RWPE2 (cell line): ENCODE results near the gene THSD8.

Source experiments
- ATAC-seq: fragments of 200-7000 bp; cut with Tn5 transposase; 3 replicates; pipeline ENCODE4 v1.9.1; 2021; ENCODE audit warnings: low read depth
- DNase-seq: peaks from one replicate; pipeline ENCODE4 v3.0.0-alpha.2; 2020; ENCODE audit warnings: low spot score
- H3K27ac ChIP-seq: fragments of 450-650 bp; 2 replicates; pipeline ENCODE4 v1.5.1; 2017; ENCODE audit warnings: mild to moderate bottlenecking; ENCODE audit not compliant: poor library complexity, severe bottlenecking
- H3K27me3 ChIP-seq: fragments of 250-450 bp; sonication (Bioruptor Pico); 2 replicates; pipeline ENCODE4 v1.5.1; 2021; ENCODE audit warnings: mild to moderate bottlenecking, moderate library complexity; ENCODE audit not compliant: insufficient read depth, poor library complexity, severe bottlenecking
- H3K36me3 ChIP-seq: fragments of 250-450 bp; sonication (Bioruptor Pico); 2 replicates; pipeline ENCODE4 v1.5.1; 2020; ENCODE audit warnings: low read depth, mild to moderate bottlenecking, moderate library complexity
- H3K4me1 ChIP-seq: fragments of 250-450 bp; sonication (Bioruptor Pico); 2 replicates; pipeline ENCODE4 v1.5.1; 2021; ENCODE audit warnings: mild to moderate bottlenecking, moderate library complexity; ENCODE audit not compliant: insufficient read depth, poor library complexity, severe bottlenecking
- H3K4me3 ChIP-seq: fragments of 250-450 bp; sonication (Bioruptor Pico); 2 replicates; pipeline ENCODE4 v1.5.1; 2021; ENCODE audit warnings: mild to moderate bottlenecking, moderate library complexity; ENCODE audit not compliant: severe bottlenecking
- H3K9me3 ChIP-seq: fragments of 250-450 bp; sonication (Bioruptor Pico); 2 replicates; pipeline ENCODE4 v1.5.1; 2021; ENCODE audit warnings: mild to moderate bottlenecking, moderate library complexity; ENCODE audit not compliant: severe bottlenecking
- CTCF ChIP-seq: fragments of 450-650 bp; IDR thresholded peaks from one replicate; pipeline ENCODE4 v1.5.1; 2017; ENCODE audit warnings: mild to moderate bottlenecking, moderate library complexity; ENCODE audit not compliant: poor library complexity, severe bottlenecking

THSD8 gene

GRCh38 chr19:12825254-12826131 is 23.6 kb downstream of the THSD8 start:
- no peak overlapping the region for H3K27ac ChIP-seq
- H3K4me3 ChIP-seq: no peak overlapping the region
- H3K9me3 ChIP-seq: no peaks in the 10 kb centered on the region
- peak; percentile 65 for TF ChIP-seq CTCF
- ATAC-seq (peak; percentile 43; the same call in 1 of the 3 replicates), DNase-seq (no peak)
- no peaks in the 10 kb centered on the region for H3K36me3 ChIP-seq
- no peaks in the 10 kb centered on the region for H3K27me3 ChIP-seq
- no peaks in the 10 kb centered on the region for H3K4me1 ChIP-seq

- no peak for TF ChIP-seq CTCF
- H3K27ac ChIP-seq: no peak overlapping the region
- peak; percentile 60 for ATAC-seq
Measured at GRCh38 chr19:12828494-12828893, 26.6 kb downstream of the THSD8 start.

GRCh38 chr19:12833418-12833737 is 31.5 kb downstream of the THSD8 start:
- Histone ChIP-seq H3K27ac (no peak overlapping the region), H3K27me3 (peaks cover 53% of the 10 kb centered on the region), H3K4me3 (peak overlapping the region; percentile 47), H3K9me3 (no peaks in the 10 kb centered on the region), H3K4me1 (peaks cover 10% of the 10 kb centered on the region), H3K36me3 (no peaks in the 10 kb centered on the region)
- ATAC-seq (no peak), DNase-seq (no peak)
- no peak for TF ChIP-seq CTCF

More at GRCh38 chr19:12828494-12828893, 26.6 kb downstream of the THSD8 start:
- DNase-seq: no peak
- no peaks in the 10 kb centered on the region for H3K36me3 ChIP-seq
- H3K4me1 ChIP-seq: peaks cover 10% of the 10 kb centered on the region
- no peak overlapping the region for H3K4me3 ChIP-seq
- no peaks in the 10 kb centered on the region for H3K9me3 ChIP-seq
- peaks cover 8% of the 10 kb centered on the region for H3K27me3 ChIP-seq

- H3K9me3 ChIP-seq: no peaks in the 10 kb centered on the region
- H3K4me1 ChIP-seq: peaks cover 10% of the 10 kb centered on the region
- no peak for TF ChIP-seq CTCF
- peaks cover 58% of the 10 kb centered on the region for H3K27me3 ChIP-seq
- no peaks in the 10 kb centered on the region for H3K36me3 ChIP-seq
- H3K4me3 ChIP-seq: peak overlapping the region; percentile 47
- no peak; the same call in 2 of the 3 replicates for ATAC-seq
- DNase-seq: no peak
- no peak overlapping the region for H3K27ac ChIP-seq
Measured at GRCh38 chr19:12833738-12834565, 32.1 kb downstream of the THSD8 start.
